Activated CD8-positive, alpha-beta memory T cell treated with anti-CD3 and anti-CD28 coated beads for 4 hours (primary cell): ENCODE results near the gene PRR23E.

Source experiments
- DNase-seq, 2 donors: peaks; one replicate each; pipeline ENCODE4 v3.0.0-alpha.2; 2020; ENCODE audit warnings: low read depth in 2 of 2

The PRR23E gene

DNA sequence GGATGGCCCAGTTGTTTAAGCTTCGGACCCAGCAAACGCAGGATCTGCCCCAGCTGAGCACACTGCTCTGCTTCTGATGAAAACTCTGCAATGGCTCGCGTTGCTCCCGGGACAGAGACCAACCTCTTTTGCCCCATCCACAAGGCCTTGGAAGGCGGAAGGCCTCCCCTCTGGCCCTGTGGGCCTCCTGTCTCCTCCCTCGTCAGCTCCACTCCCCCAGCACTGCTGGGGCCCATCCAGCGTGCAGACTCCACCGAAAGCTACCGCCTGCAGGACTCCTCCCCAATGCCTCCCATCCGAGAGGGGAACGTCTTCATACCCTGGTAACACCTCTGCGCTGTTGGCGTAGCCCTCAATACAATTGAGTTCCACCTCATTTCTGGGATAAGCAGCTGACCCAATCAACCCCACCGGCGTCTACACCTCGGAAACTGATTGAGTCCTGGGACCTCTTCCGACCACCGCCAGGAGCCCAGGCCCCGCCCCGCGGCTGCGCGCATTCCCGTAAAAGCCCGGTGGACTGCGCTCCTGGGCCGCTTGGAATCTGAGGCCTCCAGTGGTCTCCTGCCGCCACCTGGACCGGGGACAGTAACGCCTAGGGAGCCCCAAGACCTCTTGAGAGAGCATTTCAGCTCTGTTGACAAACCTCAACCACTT is at the start of gene PRR23E:
TSS of gene PRR23E (plus strand) at position 556 of the 657 bp plus-strand sequence. CDS start 3,555 bp downstream, outside the sequence.
- DNase-seq, result no peak

DNA sequence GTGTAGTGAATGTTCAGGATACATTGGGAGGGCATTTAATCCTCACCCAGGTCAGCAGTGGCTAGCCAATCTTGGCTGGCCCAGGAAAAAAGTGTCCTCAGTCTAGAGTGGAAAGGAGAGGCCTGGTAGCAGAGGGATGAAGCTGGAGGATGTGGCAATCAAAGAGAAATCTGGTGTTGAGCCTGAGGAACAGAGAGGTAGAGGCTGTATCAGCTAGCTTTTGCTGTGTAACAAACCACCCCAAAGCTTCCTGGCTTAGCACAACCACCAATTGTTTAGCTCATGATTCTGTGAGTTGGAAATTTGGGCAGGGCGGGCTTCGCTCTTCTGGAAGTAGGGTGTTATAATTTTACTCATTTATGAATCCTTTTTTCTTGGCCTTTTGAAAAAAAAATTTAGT is 49.8 kb upstream of the PRR23E start:
- DNase-seq, result no peak

DNA sequence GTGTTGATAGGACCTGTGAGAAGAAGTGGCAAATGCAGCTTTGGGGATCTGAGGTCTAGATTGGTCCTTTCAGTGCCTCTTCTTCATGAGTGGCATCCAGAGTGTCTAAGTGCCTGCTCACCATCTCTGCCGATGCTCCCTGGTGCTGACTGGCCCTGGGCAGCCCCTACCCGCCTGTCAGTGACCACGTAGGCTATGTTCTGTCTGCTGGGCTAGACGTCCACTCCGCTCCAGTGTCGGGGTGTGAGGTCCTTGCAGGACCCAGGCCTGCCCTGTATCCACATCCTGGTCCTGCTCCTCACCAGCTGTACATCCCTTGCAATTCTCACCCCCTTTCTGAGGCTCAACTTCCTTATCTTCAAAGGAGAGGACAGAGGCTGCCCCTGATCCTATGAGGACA is 48.3 kb upstream of the PRR23E start:
- DNase-seq, result no peak

GRCh38 chr3:127145266-127145665 is 47.7 kb upstream of the PRR23E start:
- DNase-seq, result no peak

GRCh38 chr3:127147291-127147885 is 45.5 kb upstream of the PRR23E start:
- DNase-seq, result no peak

GRCh38 chr3:127149621-127150310 is 43.2 kb upstream of the PRR23E start:
- no peak for DNase-seq

DNA sequence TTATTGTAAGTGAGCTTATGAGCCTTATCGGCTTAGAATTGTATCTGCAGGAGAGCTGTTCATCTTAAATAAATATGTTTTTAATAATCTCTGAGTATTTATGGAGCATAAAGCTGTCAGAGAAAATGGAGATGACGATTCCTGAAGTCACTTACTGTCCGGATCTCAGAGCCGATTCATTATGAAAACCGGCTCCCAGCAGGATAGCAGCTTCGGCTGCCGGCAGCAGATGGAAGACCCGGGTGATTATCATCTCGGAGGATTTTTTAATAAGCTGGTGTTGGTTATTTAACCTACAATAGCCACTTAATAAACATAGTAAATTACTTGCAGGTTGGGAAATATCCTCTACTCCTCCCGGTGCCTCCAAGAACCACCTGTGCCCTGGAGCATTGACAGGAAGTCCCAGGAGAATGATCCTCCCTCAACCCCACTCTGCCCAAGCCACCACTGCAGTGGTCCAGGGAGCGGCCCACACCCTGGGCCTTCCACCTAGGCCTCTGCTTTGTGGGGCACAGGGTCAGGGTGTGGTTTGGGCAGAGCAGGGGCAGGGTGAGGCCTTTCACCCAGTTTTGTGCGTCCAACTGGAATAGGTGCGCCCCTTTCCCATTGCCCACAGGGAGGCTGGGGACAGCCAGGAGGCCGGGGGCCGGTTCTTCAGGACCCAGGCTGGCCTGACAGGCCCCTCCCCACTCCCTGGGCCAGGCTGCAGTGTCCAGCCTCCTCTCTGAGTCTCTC is 42.2 kb upstream of the PRR23E start:
- no peak for DNase-seq

GRCh38 chr3:127151251-127151564 is 41.7 kb upstream of the PRR23E start:
- no peak for DNase-seq

DNA sequence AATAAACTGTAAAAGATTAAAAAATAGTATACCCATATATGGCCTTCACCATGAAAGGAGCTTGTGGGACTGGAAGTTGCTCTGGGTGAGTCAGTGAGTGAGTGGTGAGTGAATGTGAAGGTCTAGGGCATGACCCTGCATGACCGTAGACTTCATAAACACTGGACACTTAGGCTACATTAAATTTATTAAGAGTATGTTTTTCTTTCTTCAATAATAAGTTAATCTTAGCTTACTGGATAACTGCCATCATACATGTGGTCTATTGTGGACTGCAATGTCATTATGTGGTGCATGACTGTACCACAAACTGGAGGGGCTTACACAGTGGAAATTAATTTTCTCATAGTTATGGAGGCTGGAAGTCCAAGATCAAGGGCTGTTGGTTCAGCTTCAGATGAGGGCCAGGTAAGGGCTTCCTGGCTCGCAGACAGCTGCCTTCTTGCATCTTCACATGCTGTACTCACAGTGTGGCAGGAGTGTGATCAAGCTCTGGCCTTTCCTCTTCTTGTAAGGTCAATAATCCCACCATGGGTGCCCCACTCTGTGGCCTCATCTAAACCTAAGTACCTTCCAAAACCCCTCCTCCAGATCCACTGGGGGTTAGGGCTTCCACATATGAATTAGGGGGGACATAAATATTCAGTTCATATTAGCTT is 40.8 kb upstream of the PRR23E start:
- DNase-seq, result no peak

- no peak for DNase-seq
Observed at GRCh38 chr3:127152684-127153505, 40.0 kb upstream of the PRR23E start.

- no peak for DNase-seq
Observed at GRCh38 chr3:127153506-127153815, 39.5 kb upstream of the PRR23E start.

DNA sequence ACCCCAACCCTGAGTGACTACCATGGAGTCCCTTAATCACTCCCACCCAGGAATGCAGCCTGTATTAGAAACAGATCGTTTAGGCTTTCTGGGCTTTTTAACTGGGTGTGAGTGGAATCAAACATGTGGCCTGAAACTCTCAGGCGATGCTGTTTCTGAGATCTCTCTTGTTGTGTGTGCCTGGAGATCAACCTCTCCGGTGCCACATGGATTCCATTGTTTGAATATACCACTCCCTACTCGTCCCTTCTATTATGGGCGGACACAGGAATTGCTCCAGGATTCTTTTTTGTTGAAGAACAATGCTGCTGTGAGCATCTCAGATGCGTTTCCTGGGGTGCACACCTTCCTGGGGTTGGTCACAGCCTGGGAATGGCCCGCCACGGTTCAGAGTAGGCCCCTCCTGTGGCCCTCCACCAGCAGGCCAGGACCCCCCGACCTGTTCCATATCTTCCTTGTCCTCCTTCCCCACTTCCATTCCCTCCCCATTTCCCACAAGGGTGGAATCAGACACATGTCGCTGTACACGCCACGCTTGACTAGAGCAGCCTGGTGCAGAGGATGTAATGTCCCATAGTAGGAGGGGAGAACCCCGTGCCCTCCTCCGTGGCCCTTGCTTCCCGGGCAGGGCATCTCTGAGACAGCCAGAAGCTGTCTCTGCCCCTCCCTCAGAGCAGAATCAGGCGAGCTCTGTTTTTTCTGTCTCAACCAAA is 36.4 kb upstream of the PRR23E start:
- no peak for DNase-seq

GRCh38 chr3:127157171-127157828 is 35.6 kb upstream of the PRR23E start:
- no peak for DNase-seq

DNA sequence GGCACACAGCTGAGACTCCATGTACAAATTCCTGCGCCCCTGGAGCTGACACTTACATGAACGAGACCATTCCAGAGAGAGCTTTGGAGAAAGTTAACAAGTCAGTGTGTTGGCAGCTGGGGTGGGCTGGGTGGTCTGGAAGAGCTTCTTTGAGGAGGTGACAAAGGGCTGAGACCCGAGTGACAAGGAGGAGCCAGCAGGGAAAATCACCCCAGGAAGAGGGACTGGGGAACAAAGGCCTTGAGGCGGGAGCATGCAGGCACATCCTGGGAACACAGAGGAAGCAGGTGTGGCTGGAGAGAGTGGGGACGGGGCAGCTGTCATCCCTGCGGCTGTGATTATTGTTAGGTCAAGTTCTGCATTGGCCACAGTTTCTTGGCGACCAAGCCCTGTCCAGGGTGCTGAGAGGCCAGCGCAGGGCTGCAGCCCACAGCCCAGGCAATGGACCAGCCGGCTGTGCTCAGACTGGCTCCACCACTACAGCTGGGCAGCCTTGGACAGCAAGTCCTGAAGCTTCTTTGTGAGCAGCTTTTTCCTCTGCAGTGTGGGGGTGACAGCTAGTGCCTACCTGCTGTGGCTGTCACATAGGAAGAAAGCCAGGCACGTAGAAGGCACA is 34.2 kb upstream of the PRR23E start:
- DNase-seq, result no peak

DNA sequence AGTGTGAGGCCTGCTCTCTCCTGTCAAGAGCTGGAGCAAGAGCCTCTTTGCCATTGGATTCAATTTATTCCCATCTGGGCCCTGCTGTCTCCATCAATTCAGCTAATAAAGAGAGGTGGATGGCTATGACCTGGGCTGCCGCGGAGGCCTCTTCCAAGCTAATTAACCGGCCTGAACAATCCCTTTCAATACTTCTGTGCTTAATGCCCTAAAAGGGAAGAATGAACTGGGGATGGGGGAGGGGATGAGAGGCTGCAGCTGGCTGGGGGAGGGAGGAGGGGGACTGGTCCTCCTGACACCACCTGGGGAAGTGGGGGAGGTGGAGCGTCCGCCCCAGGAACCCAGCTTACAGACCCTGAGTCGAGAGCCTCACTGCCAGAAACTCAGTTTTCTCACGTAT is 33.4 kb upstream of the PRR23E start:
- no peak for DNase-seq

DNA sequence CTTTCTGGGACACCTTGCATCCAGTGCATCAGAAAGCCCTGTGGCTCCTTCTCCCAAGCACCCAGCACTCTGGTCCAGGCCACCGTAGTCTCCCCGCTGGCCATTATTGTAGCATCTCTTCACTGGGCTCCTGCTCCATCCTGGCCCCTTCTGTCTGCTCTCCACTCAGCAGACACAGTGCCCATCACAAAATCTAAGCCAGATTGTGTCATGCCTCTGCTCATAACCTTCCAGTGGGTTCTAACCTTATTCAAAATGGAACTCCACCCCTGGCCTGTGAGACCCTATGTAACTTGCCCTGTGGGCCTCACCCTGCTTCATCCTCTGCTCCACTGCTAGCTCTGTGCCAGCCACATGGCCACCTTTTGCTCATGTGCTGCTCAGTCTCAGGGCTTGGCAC is 31.7 kb upstream of the PRR23E start:
- DNase-seq, result no peak

GRCh38 chr3:127161973-127162579 is 30.9 kb upstream of the PRR23E start:
- no peak for DNase-seq

DNA sequence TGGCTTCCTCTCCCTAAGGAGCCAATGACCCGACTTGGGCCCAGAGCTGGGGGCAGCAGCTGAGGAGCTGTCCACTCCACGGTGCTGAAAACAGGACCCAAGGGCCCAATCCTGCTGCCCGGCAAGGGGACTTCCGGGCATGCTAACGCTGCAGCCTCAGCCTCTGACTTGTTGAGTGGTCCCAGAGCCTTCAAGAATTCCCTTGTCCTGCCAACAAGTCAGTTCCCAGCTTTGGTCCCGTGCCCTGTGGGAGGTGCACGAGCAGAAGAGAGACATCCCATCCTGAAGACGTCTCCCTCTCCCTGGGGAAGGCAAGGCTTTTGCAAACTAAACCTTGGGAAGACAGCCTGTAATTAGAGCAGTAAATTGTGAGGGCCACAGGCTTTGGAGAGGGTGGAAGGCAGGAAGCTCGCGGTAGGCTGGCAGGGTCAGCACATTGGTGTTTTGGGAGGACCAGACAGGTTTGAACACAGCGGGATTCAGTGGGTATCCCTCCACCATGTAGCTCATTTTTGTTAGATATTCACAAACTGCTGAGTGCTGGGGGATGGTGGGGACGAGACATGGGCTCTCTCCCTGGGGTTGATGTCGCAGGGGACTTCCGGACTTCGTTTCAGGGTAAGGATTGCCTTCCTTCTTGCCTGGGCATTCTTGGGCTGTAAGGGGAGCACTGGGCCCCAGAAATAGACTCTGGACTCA is 29.8 kb upstream of the PRR23E start:
- no peak for DNase-seq

DNA sequence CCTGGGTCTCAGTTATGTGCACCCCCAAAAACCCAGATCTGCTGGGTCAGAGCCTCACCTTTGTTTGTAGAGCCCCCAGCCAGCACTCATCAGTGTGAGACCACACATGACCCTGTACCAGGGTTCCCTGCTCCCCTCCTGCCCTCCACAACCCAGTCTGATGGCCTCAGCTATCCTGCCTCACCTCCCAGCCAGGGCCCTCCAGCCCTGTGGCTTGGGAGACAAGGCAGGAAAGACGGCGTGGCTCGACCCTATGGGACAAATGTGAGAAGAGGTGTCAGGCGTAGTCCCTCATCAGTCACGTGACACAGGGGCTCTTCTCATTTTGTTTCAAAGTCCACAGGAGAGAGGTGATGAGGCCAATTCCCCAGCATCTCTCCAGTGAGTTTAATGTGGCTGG is 28.3 kb upstream of the PRR23E start:
- no peak for DNase-seq
